Activated CD4-positive, alpha-beta T cell treated with anti-CD3 and anti-CD28 coated beads for 4 hours (primary cell): ENCODE data around the gene FBXW5.

Experiments used
- DNase-seq, 2 donors: peaks; one replicate each; pipeline ENCODE4 v3.0.0-alpha.2; 2020

FBXW5 gene

GRCh38 chr9:136907011-136907914 lies 37.3 kb downstream of the FBXW5 start:
- no peak for DNase-seq

GRCh38 chr9:136906266-136906665 lies 38.3 kb downstream of the FBXW5 start:
- no peak for DNase-seq

GRCh38 chr9:136903041-136903554 lies 41.4 kb downstream of the FBXW5 start:
- no peak for DNase-seq

- DNase-seq, result peak; percentile 87 to 90
Observed at GRCh38 chr9:136902259-136902821, 42.2 kb downstream of the FBXW5 start.

GRCh38 chr9:136901516-136902258 lies 42.9 kb downstream of the FBXW5 start:
- DNase-seq, result peak; percentile 82 to 85

GRCh38 chr9:136900988-136901515 lies 43.5 kb downstream of the FBXW5 start:
- no peak for DNase-seq

- DNase-seq, result no peak
Observed at GRCh38 chr9:136900556-136900955, 44.0 kb downstream of the FBXW5 start.

- no peak for DNase-seq
Observed at GRCh38 chr9:136899196-136899595, 45.3 kb downstream of the FBXW5 start.

- no peak for DNase-seq
Observed at GRCh38 chr9:136898483-136899100, 45.9 kb downstream of the FBXW5 start.

GRCh38 chr9:136896027-136896426 lies 48.5 kb downstream of the FBXW5 start:
- no peak for DNase-seq

GRCh38 chr9:136890661-136891060 lies 53.9 kb downstream of the FBXW5 start:
- no peak for DNase-seq
